Body of pancreas (tissue), 4 donors: ENCODE data around the gene PPP2R2B.

Experiments used
- POLR2A ChIP-seq, 3 donors: fragments of 450-650 bp; IDR thresholded peaks; one replicate each; pipeline ENCODE4 v1.6.1; 2016; ENCODE audit warnings: antibody characterized with exemption in 3 of 3, mild to moderate bottlenecking in 2 of 3
- TF ChIP-seq, protein P1 (sequence below), 7 experiments: fragments of 450-650 bp in 4 of 7; fragments of 200-600 bp in 3 of 7; sonication (generic) in 3 of 7; IDR thresholded peaks; one replicate each; pipeline ENCODE4 v1.5.1; 2016 to 2019; ENCODE audit warnings: antibody characterized with exemption in 7 of 7

DNA sequence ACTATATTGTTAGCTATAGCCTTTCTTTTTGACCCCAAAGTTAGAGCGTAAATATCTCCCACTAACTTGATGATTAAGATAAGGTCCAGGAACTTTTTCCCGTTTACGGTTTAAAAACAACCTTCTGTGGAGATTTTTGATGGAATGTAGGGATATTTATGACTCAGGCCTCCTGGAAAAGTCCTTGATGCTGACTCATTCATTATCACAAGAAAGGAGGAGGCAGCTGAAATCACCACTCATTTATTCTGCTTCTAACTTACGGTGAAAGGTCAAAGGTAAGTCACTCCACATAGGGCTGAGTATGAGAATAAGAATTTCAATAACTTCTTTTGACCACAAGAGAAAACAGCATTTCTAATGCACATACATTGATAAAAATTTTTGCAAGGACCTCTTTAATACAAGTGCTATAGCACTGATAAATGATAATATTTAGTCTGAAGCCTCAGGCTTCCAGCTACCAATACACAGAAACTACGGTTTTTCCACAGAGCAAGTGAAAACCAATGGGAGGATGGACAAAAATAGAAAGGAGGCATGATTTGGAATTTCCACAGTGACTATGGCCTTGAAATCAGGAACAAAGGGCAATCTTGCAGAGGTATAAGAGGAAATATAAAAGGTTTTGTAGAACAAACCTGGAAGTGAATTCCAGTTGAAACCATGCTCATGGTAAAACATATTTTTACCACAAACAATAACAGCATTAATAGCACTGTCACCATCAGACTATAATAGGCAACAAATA lies 146.5 kb downstream of the PPP2R2B start:
- TF ChIP-seq, protein P1, sequence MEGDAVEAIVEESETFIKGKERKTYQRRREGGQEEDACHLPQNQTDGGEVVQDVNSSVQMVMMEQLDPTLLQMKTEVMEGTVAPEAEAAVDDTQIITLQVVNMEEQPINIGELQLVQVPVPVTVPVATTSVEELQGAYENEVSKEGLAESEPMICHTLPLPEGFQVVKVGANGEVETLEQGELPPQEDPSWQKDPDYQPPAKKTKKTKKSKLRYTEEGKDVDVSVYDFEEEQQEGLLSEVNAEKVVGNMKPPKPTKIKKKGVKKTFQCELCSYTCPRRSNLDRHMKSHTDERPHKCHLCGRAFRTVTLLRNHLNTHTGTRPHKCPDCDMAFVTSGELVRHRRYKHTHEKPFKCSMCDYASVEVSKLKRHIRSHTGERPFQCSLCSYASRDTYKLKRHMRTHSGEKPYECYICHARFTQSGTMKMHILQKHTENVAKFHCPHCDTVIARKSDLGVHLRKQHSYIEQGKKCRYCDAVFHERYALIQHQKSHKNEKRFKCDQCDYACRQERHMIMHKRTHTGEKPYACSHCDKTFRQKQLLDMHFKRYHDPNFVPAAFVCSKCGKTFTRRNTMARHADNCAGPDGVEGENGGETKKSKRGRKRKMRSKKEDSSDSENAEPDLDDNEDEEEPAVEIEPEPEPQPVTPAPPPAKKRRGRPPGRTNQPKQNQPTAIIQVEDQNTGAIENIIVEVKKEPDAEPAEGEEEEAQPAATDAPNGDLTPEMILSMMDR (IDR thresholded peaks at IDR 0.05) = no peak
- TF ChIP-seq POLR2A (IDR thresholded peaks at IDR 0.05) = no peak
